Thoracic aorta (tissue), 2 donors: ENCODE measurements around the gene SLC22A16. TPM values are rescaled to one million over a fixed set of nuclear protein-coding genes. Genes with fewer than 3 reads are reported as not detected.

Experiments used
- ATAC-seq: fragments of 150-250 bp; one replicate; pipeline ENCODE4 v1.8.0; 2017; ENCODE audit warnings: low read depth; ENCODE audit not compliant: insufficient number of reproducible peaks, low FRiP score
- DNase-seq: peaks from one replicate; pipeline ENCODE4 v3.0.0-alpha.2; 2020; ENCODE audit warnings: low spot score
- H3K27ac ChIP-seq, 2 donors: fragments of 200-600 bp; sonication (generic); 1 replicate in 1 of 2; 2 replicates in 1 of 2; pipeline ENCODE4 v1.5.1; 2016; ENCODE audit warnings: mild to moderate bottlenecking in 2 of 2, moderate library complexity in 2 of 2
- H3K27me3 ChIP-seq: fragments of 200-600 bp; sonication (generic); replicated peaks from 2 replicates; pipeline ENCODE4 v1.6.0; 2016; ENCODE audit warnings: mild to moderate bottlenecking; ENCODE audit not compliant: insufficient read depth
- H3K36me3 ChIP-seq: fragments of 200-600 bp; sonication (generic); one replicate; pipeline ENCODE4 v1.5.1; 2016
- H3K4me1 ChIP-seq, 2 donors: fragments of 200-600 bp; sonication (generic); 1 replicate in 1 of 2; 2 replicates in 1 of 2; pipeline versions ENCODE4 v1.5.1 to v1.6.0; 2016; ENCODE audit warnings: low read depth in 2 of 2, mild to moderate bottlenecking in 1 of 2; ENCODE audit not compliant: control insufficient read depth in 1 of 2
- H3K4me3 ChIP-seq: fragments of 200-600 bp; sonication (generic); 2 replicates; pipeline ENCODE4 v1.5.1; 2016; ENCODE audit warnings: mild to moderate bottlenecking
- H3K9me3 ChIP-seq: fragments of 200-600 bp; sonication (generic); 2 replicates; pipeline ENCODE4 v1.5.1; 2016
- total RNA-seq, 2 donors: library from RNA; depleted of rRNA; stranded (reverse); fragments of >200 nt; gene quantifications; one replicate each; pipeline versions ENCODE4 v1.1.0 to v1.2.3, GENCODE V29; 2016
- TF ChIP-seq, protein P1 (sequence below): fragments of 200-600 bp; sonication (generic); IDR thresholded peaks from one replicate; pipeline ENCODE4 v1.5.1; 2019; ENCODE audit warnings: antibody characterized with exemption

The SLC22A16 gene
- total RNA-seq, 2 donors from 2014 or later, result 3.8 TPM; not detected in 1

GRCh38 chr6:110425816-110426215 lies 50.6 kb downstream of the SLC22A16 start:
- TF ChIP-seq, protein P1, sequence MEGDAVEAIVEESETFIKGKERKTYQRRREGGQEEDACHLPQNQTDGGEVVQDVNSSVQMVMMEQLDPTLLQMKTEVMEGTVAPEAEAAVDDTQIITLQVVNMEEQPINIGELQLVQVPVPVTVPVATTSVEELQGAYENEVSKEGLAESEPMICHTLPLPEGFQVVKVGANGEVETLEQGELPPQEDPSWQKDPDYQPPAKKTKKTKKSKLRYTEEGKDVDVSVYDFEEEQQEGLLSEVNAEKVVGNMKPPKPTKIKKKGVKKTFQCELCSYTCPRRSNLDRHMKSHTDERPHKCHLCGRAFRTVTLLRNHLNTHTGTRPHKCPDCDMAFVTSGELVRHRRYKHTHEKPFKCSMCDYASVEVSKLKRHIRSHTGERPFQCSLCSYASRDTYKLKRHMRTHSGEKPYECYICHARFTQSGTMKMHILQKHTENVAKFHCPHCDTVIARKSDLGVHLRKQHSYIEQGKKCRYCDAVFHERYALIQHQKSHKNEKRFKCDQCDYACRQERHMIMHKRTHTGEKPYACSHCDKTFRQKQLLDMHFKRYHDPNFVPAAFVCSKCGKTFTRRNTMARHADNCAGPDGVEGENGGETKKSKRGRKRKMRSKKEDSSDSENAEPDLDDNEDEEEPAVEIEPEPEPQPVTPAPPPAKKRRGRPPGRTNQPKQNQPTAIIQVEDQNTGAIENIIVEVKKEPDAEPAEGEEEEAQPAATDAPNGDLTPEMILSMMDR, result no peak
- Histone ChIP-seq H3K27ac (no peak overlapping the region), H3K27me3 (no peaks in the 10 kb centered on the region), H3K9me3 (no peaks in the 10 kb centered on the region), H3K36me3 (no peaks in the 10 kb centered on the region), H3K4me3 (no peak overlapping the region), H3K4me1 (no peaks in the 10 kb centered on the region)
- DNase-seq (no peak), ATAC-seq (no peak)

DNA sequence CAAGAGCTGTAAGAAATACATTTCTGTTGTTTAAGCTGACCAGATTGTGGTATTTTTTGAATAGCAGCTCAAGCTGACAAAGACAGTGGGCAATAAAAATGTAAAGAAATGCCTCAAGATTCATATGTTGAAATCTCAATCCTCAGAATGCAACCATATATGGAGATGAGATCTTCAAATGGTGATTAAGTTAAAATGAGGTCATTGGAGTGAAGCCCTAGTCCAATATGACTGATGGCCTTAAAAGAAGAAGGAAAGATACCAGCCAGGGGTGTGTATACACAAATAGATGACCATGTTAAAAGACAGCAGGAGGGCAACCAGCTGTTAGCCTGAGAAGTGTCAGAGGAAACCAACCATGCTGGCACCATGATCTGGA lies 54.0 kb downstream of the SLC22A16 start:
- H3K27ac ChIP-seq, result no peak overlapping the region
- H3K9me3 ChIP-seq, result no peaks in the 10 kb centered on the region
- no peaks in the 10 kb centered on the region for H3K27me3 ChIP-seq
- TF ChIP-seq, protein P1, result no peak
- no peak for DNase-seq
- ATAC-seq, result no peak
- H3K36me3 ChIP-seq, result no peaks in the 10 kb centered on the region
- H3K4me1 ChIP-seq, result no peaks in the 10 kb centered on the region
- no peak overlapping the region for H3K4me3 ChIP-seq

GRCh38 chr6:110421749-110422443 lies 54.5 kb downstream of the SLC22A16 start:
- TF ChIP-seq, protein P1, result no peak
- Histone ChIP-seq H3K27me3 (no peaks in the 10 kb centered on the region), H3K4me3 (no peak overlapping the region), H3K9me3 (no peaks in the 10 kb centered on the region), H3K27ac (no peak overlapping the region), H3K36me3 (no peaks in the 10 kb centered on the region), H3K4me1 (no peaks in the 10 kb centered on the region)
- ATAC-seq (no peak), DNase-seq (no peak)

- ATAC-seq (no peak), DNase-seq (no peak)
- Histone ChIP-seq H3K9me3 (no peaks in the 10 kb centered on the region), H3K27ac (no peak overlapping the region), H3K27me3 (no peaks in the 10 kb centered on the region), H3K36me3 (no peaks in the 10 kb centered on the region), H3K4me1 (peaks cover 6 to 19% of the 10 kb centered on the region in 2 donors), H3K4me3 (no peak overlapping the region)
- TF ChIP-seq, protein P1, result no peak
These were observed 57.2 kb downstream of the SLC22A16 start for GRCh38 chr6:110419028-110419739.

GRCh38 chr6:110418594-110418993 lies 57.8 kb downstream of the SLC22A16 start:
- no peak overlapping the region for H3K27ac ChIP-seq
- peaks cover 6 to 19% of the 10 kb centered on the region in 2 donors for H3K4me1 ChIP-seq
- no peaks in the 10 kb centered on the region for H3K27me3 ChIP-seq
- ATAC-seq (no peak), DNase-seq (no peak)
- no peaks in the 10 kb centered on the region for H3K9me3 ChIP-seq
- TF ChIP-seq, protein P1, result no peak
- no peak overlapping the region for H3K4me3 ChIP-seq
- no peaks in the 10 kb centered on the region for H3K36me3 ChIP-seq
